ENCODE data around the gene SEL1L3.
A peak's percentile ranks its signal among the peaks of the same experiment; 100 is the strongest.
"Not testable (repeated sequence)": the region's sequence is repeated elsewhere in the genome, so short reads cannot be mapped to it uniquely, and the experiment has no call there.

The SEL1L3 gene

GRCh38 chr4:25867781-25868294, 5.0 kb upstream of the SEL1L3 start:
- Histone ChIP-seq H3K9ac (no peak overlapping the region), H3K9me3 (ENCODE audit: control insufficient read depth, low read length) (no peaks in the 10 kb centered on the region), H3K4me3 (ENCODE audit: low read depth, low read length) (no peak overlapping the region), H3K4me2 (ENCODE audit: low read length) (no peak overlapping the region), H3K27me3 (ENCODE audit: control insufficient read depth, insufficient read depth, low read length) (no peaks in the 10 kb centered on the region), H3K36me3 (ENCODE audit: control insufficient read depth, insufficient read depth, low read length) (no peaks in the 10 kb centered on the region), H3K79me2 (no peaks in the 10 kb centered on the region), H3K4me1 (no peaks in the 10 kb centered on the region), H3K27ac (no peak overlapping the region), H2AFZ (no peak overlapping the region)
- no peak for TF ChIP-seq CTCF (IDR thresholded peaks at IDR 0.05)

- not testable (repeated sequence) for H3K36me3 ChIP-seq (ENCODE audit: control insufficient read depth, insufficient read depth, low read length); H3K4me1 ChIP-seq; H3K4me3 ChIP-seq (ENCODE audit: low read depth, low read length); H3K9me3 ChIP-seq (ENCODE audit: control insufficient read depth, low read length); H2AFZ ChIP-seq; H3K27ac ChIP-seq; H3K27me3 ChIP-seq (ENCODE audit: control insufficient read depth, insufficient read depth, low read length); H3K79me2 ChIP-seq; H3K4me2 ChIP-seq (ENCODE audit: low read length); H3K9ac ChIP-seq
These were observed 3.6 kb upstream of the SEL1L3 start for GRCh38 chr4:25866401-25866800.

GRCh38 chr4:25865586-25865985, 2.8 kb upstream of the SEL1L3 start:
- Histone ChIP-seq H3K79me2 (no peaks in the 10 kb centered on the region), H3K27ac (no peak overlapping the region), H2AFZ (no peak overlapping the region), H3K4me2 (ENCODE audit: low read length) (no peak overlapping the region), H3K4me1 (peaks cover 7% of the 10 kb centered on the region), H3K36me3 (ENCODE audit: control insufficient read depth, insufficient read depth, low read length) (no peaks in the 10 kb centered on the region), H3K4me3 (ENCODE audit: low read depth, low read length) (no peak overlapping the region), H3K27me3 (ENCODE audit: control insufficient read depth, insufficient read depth, low read length) (no peaks in the 10 kb centered on the region), H3K9me3 (ENCODE audit: control insufficient read depth, low read length) (no peaks in the 10 kb centered on the region), H3K9ac (no peak overlapping the region)
- no peak for TF ChIP-seq CTCF (IDR thresholded peaks at IDR 0.05)

DNA sequence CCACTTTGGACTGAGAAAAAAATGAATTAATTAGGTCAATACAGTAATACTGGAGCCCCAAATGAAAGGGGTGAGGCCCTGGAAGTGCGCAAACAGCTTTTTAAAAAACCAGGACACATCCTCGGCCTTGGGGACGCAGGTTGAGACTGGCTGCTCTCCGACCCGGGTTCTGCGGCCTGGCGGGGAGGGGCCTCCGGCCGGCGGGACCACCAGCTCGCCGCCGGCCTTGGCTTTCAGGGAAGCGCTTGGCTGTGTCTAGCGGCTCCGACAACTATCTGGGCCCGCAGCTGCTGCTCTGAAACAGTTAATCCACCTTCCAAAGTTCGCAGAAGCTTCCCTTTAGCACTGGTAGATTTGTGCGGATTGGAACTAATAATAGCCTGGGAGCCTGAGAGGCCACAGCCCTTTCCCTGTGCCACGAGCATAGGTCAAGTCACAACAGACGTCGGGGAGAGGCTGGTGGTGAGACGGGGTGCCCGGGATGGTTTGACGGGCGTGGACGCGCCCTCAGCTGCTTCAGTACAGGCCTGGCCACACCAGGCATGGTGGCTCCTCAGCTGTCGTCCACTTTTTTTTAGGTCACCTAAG, 1.1 kb upstream of the SEL1L3 start:
- Histone ChIP-seq H3K27ac (no peak overlapping the region), H2AFZ (no peak overlapping the region), H3K9me3 (ENCODE audit: control insufficient read depth, low read length) (no peaks in the 10 kb centered on the region), H3K4me3 (ENCODE audit: low read depth, low read length) (no peak overlapping the region), H3K27me3 (ENCODE audit: control insufficient read depth, insufficient read depth, low read length) (no peaks in the 10 kb centered on the region), H3K79me2 (no peaks in the 10 kb centered on the region), H3K9ac (no peak overlapping the region), H3K36me3 (ENCODE audit: control insufficient read depth, insufficient read depth, low read length) (no peaks in the 10 kb centered on the region), H3K4me1 (peaks cover 17% of the 10 kb centered on the region), H3K4me2 (ENCODE audit: low read length) (no peak overlapping the region)
- TF ChIP-seq CTCF (IDR thresholded peaks at IDR 0.05) = no peak

- Histone ChIP-seq H3K36me3 (ENCODE audit: control insufficient read depth, insufficient read depth, low read length) (no peaks in the 10 kb centered on the region), H3K9ac (no peak overlapping the region), H3K4me2 (ENCODE audit: low read length) (peak overlapping the region; percentile 52), H3K27me3 (ENCODE audit: control insufficient read depth, insufficient read depth, low read length) (no peaks in the 10 kb centered on the region), H3K9me3 (ENCODE audit: control insufficient read depth, low read length) (no peaks in the 10 kb centered on the region), H3K79me2 (no peaks in the 10 kb centered on the region), H3K27ac (no peak overlapping the region), H3K4me3 (ENCODE audit: low read depth, low read length) (peak overlapping the region; percentile 25), H2AFZ (peak overlapping the region; percentile 76), H3K4me1 (peaks cover 19% of the 10 kb centered on the region)
- peak; percentile 7 for TF ChIP-seq CTCF (IDR thresholded peaks at IDR 0.05)
These were observed 578 bp upstream of the SEL1L3 start for GRCh38 chr4:25863347-25863784.
